GM12874 (cell line): ENCODE measurements around the gene RTP3.

Experiments used
- CTCF ChIP-seq: IDR thresholded peaks from 2 replicates; pipeline ENCODE4 v1.5.1; 2011; ENCODE audit warnings: low read depth, mild to moderate bottlenecking, control low read depth, low read length, moderate library complexity; ENCODE audit not compliant: insufficient read depth

The RTP3 gene

GRCh38 chr3:46470831-46471230 is 26.9 kb upstream of the RTP3 start:
- TF ChIP-seq CTCF = no peak

- no peak for TF ChIP-seq CTCF
These were observed 26.3 kb upstream of the RTP3 start for GRCh38 chr3:46471371-46471914.

GRCh38 chr3:46472736-46473135 is 25.0 kb upstream of the RTP3 start:
- TF ChIP-seq CTCF = no peak

GRCh38 chr3:46477145-46477544 is 20.6 kb upstream of the RTP3 start:
- TF ChIP-seq CTCF = no peak

- no peak for TF ChIP-seq CTCF
These were observed 20.0 kb upstream of the RTP3 start for GRCh38 chr3:46477756-46478155.

GRCh38 chr3:46478341-46478740 is 19.4 kb upstream of the RTP3 start:
- no peak for TF ChIP-seq CTCF

GRCh38 chr3:46479021-46479420 is 18.8 kb upstream of the RTP3 start:
- TF ChIP-seq CTCF = no peak
